ENCODE data around the gene KCNK4.
A peak's percentile ranks its signal among the peaks of the same experiment; 100 is the strongest.

Gene KCNK4

DNA sequence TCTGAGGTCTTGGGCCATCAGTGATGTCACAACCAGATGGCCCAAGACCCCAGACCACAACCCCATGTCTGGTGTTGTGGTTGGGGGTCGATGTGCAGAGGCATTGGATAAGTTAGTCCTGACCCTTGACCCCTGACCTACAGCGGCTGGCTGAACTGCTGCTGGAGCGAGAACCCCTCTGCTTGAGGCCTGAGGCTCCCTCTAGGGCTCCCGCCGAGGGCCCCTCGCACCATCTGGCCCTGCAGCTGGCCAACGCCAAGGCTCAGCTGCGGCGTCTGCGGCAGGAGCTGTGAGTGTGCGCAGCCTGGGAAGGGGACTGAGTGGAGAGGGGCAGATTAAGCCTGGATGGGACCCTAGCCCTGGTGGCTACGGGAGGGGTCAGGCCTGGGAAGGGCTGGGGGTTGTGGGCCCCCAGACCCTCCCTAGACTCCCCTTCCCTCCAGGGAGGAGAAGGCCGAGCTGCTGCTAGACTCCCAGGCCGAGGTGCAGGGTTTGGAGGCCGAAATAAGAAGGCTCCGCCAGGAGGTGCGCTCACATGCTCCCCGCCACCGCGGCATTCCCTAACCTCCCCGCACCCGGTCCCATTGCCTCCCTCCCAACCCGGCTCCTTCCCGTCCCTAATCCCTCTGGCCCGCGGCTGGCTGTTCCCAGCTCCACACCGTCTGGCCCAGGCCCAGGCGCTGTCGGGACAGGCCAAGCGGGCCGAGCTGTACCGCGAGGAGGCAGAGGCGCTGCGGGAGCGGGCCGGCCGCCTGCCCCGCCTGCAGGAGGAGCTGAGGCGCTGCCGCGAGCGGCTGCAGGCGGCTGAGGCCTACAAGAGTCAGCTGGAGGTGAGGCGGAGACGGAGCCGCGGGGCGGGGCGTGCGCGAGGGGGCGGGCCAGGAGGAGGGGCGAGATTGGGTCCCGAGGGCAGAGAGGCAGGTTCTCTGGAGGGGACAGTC, 51.0 kb downstream of the KCNK4 start:
- no peaks in the 10 kb centered on the region for H3K9me3 ChIP-seq (ENCODE audit: insufficient read depth, low read depth, low read length)
- TF ChIP-seq, protein P1, sequence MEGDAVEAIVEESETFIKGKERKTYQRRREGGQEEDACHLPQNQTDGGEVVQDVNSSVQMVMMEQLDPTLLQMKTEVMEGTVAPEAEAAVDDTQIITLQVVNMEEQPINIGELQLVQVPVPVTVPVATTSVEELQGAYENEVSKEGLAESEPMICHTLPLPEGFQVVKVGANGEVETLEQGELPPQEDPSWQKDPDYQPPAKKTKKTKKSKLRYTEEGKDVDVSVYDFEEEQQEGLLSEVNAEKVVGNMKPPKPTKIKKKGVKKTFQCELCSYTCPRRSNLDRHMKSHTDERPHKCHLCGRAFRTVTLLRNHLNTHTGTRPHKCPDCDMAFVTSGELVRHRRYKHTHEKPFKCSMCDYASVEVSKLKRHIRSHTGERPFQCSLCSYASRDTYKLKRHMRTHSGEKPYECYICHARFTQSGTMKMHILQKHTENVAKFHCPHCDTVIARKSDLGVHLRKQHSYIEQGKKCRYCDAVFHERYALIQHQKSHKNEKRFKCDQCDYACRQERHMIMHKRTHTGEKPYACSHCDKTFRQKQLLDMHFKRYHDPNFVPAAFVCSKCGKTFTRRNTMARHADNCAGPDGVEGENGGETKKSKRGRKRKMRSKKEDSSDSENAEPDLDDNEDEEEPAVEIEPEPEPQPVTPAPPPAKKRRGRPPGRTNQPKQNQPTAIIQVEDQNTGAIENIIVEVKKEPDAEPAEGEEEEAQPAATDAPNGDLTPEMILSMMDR (conservative IDR thresholded peaks at IDR 0.05; ENCODE audit: low read length): no peak
- TF ChIP-seq EZH2phosphoT487 (IDR thresholded peaks at IDR 0.05; ENCODE audit: borderline replicate concordance): no peak
- peaks cover 13% of the 10 kb centered on the region for H3K4me1 ChIP-seq (ENCODE audit: insufficient read depth, low read length, poor library complexity, severe bottlenecking)
- H2AFZ ChIP-seq (ENCODE audit: low read length): no peak overlapping the region
- H3K79me2 ChIP-seq (ENCODE audit: insufficient read depth, low read length): peaks cover 21% of the 10 kb centered on the region; the same call in 1 of the 2 replicates
- no peak overlapping the region for H3K4me3 ChIP-seq (ENCODE audit: low read length, poor library complexity, severe bottlenecking)
- peaks cover 22% of the 10 kb centered on the region for H4K20me1 ChIP-seq (ENCODE audit: insufficient read depth, low read length, poor library complexity, severe bottlenecking)
- no peaks in the 10 kb centered on the region for H3F3A ChIP-seq (ENCODE audit: low read depth)
- H3K27me3 ChIP-seq (ENCODE audit: insufficient read depth, low read length, poor library complexity, severe bottlenecking): no peaks in the 10 kb centered on the region
- H3K4me2 ChIP-seq (ENCODE audit: low read depth, low read length, poor library complexity, severe bottlenecking): no peak overlapping the region
- no peak overlapping the region for H3K9ac ChIP-seq (ENCODE audit: low read depth, low read length, poor library complexity, severe bottlenecking)
- H3K9me2 ChIP-seq (replicated peaks; ENCODE audit: low read depth, low read length): no peaks in the 10 kb centered on the region
- no peaks in the 10 kb centered on the region; the same call in 1 of the 2 replicates for H3K36me3 ChIP-seq (ENCODE audit: insufficient read depth, low read length)

DNA sequence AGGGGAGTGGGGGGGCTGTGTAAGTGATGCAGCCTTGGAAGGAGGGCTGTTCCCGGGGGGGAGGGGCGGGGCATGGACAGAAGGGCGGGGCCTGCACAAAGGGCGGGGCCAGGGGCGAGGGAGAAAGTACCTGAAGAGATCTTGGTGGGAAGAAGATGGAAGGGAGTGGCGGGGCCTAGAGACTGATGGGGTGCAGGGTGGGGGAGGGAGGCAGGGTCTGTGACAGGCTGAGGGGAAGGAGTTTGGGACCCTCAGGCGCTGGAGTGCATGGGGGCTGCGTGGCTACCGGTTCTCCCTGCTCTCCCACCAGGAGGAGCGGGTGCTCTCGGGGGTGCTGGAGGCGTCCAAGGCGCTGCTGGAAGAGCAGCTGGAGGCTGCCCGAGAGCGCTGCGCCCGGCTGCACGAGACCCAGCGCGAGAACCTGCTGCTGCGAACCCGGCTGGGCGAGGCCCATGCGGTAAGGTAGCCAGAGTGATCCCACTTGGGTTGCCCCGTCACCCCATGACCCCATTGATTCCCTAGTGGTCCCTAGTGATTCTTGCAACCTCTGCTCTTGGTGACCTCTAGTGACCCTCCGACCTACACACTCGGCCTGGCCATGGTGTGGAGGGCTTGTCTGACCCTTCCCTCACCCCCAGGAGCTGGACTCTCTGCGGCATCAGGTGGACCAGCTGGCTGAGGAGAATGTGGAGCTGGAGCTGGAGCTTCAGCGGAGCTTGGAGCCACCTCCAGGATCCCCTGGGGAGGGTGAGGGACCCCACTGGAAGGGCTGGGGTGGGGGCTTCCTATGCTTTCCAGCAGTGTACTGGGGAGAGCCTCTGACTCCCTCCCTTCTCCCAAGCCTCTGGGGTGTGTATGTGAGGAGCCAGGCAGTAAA, 52.0 kb downstream of the KCNK4 start:
- TF ChIP-seq, protein P1 (conservative IDR thresholded peaks at IDR 0.05; ENCODE audit: low read length): no peak
- no peak for TF ChIP-seq EZH2phosphoT487 (IDR thresholded peaks at IDR 0.05; ENCODE audit: borderline replicate concordance)
- H3K9ac ChIP-seq (ENCODE audit: low read depth, low read length, poor library complexity, severe bottlenecking): no peak overlapping the region
- no peaks in the 10 kb centered on the region; the same call in 1 of the 2 replicates for H3K36me3 ChIP-seq (ENCODE audit: insufficient read depth, low read length)
- no peaks in the 10 kb centered on the region for H3K9me2 ChIP-seq (replicated peaks; ENCODE audit: low read depth, low read length)
- no peak overlapping the region for H2AFZ ChIP-seq (ENCODE audit: low read length)
- H4K20me1 ChIP-seq (ENCODE audit: insufficient read depth, low read length, poor library complexity, severe bottlenecking): peaks cover 22% of the 10 kb centered on the region
- H3K4me1 ChIP-seq (ENCODE audit: insufficient read depth, low read length, poor library complexity, severe bottlenecking): peaks cover 16% of the 10 kb centered on the region
- H3K79me2 ChIP-seq (ENCODE audit: insufficient read depth, low read length): peaks cover 21% of the 10 kb centered on the region; the same call in 1 of the 2 replicates
- H3K27me3 ChIP-seq (ENCODE audit: insufficient read depth, low read length, poor library complexity, severe bottlenecking): no peaks in the 10 kb centered on the region
- H3K4me2 ChIP-seq (ENCODE audit: low read depth, low read length, poor library complexity, severe bottlenecking): no peak overlapping the region
- H3F3A ChIP-seq (ENCODE audit: low read depth): no peaks in the 10 kb centered on the region
- no peak overlapping the region for H3K4me3 ChIP-seq (ENCODE audit: low read length, poor library complexity, severe bottlenecking)
- no peaks in the 10 kb centered on the region for H3K9me3 ChIP-seq (ENCODE audit: insufficient read depth, low read depth, low read length)

DNA sequence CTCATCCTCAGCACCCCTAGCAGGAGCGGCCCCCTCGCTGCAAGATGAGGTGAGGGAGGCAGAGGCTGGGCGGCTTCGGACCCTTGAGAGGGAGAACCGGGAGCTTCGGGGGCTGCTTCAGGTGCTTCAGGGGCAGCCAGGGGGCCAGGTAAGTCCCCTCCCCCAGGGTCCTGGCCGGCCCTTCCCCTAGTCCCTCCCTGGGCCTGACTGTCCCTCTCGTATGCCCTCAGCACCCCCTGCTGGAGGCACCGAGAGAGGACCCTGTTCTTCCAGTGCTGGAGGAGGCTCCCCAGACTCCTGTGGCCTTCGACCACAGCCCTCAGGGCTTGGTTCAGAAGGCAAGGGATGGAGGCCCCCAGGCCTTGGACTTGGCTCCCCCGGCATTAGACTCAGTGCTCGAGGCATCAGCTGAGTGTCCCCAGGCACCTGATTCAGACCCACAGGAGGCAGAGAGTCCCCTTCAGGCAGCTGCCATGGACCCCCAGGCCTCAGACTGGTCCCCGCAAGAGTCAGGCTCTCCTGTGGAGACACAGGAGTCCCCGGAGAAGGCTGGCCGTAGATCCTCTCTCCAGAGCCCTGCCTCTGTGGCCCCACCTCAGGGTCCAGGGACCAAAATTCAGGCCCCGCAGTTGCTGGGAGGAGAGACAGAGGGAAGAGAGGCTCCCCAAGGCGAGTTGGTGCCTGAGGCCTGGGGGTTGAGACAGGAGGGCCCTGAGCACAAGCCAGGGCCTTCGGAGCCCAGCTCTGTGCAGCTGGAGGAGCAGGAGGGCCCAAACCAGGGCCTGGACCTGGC, 52.9 kb downstream of the KCNK4 start:
- Histone ChIP-seq H3K9ac (ENCODE audit: low read depth, low read length, poor library complexity, severe bottlenecking) (no peak overlapping the region), H3K9me3 (ENCODE audit: insufficient read depth, low read depth, low read length) (no peaks in the 10 kb centered on the region), H3K27me3 (ENCODE audit: insufficient read depth, low read length, poor library complexity, severe bottlenecking) (no peaks in the 10 kb centered on the region), H3K9me2 (replicated peaks; ENCODE audit: low read depth, low read length) (no peaks in the 10 kb centered on the region), H3K4me2 (ENCODE audit: low read depth, low read length, poor library complexity, severe bottlenecking) (no peak overlapping the region), H3K79me2 (ENCODE audit: insufficient read depth, low read length) (peaks cover 19% of the 10 kb centered on the region; the same call in 1 of the 2 replicates), H3K4me3 (ENCODE audit: low read length, poor library complexity, severe bottlenecking) (no peak overlapping the region), H2AFZ (ENCODE audit: low read length) (no peak overlapping the region), H4K20me1 (ENCODE audit: insufficient read depth, low read length, poor library complexity, severe bottlenecking) (peaks cover 22% of the 10 kb centered on the region), H3K36me3 (ENCODE audit: insufficient read depth, low read length) (no peaks in the 10 kb centered on the region; the same call in 1 of the 2 replicates), H3K4me1 (ENCODE audit: insufficient read depth, low read length, poor library complexity, severe bottlenecking) (peaks cover 22% of the 10 kb centered on the region), H3F3A (ENCODE audit: low read depth) (no peaks in the 10 kb centered on the region)
- TF ChIP-seq, protein P1 (conservative IDR thresholded peaks at IDR 0.05; ENCODE audit: low read length): peak; percentile 51
- TF ChIP-seq EZH2phosphoT487 (IDR thresholded peaks at IDR 0.05; ENCODE audit: borderline replicate concordance): no peak

All from Loucy (cell line).